GM21526 (cell line): Measurements from ENCODE around the gene CTIF.
"Not testable (repeated sequence)": the region's sequence is repeated elsewhere in the genome, so short reads cannot be mapped to it uniquely, and the experiment has no call there.

ENCODE experiments used
- ATAC-seq: cut with Tn5 transposase; IDR thresholded peaks from one replicate; pipeline ENCODE4 v1.9.1; 2021; ENCODE audit warnings: moderate library complexity; ENCODE audit not compliant: unreplicated experiment, low FRiP score

CTIF gene

DNA sequence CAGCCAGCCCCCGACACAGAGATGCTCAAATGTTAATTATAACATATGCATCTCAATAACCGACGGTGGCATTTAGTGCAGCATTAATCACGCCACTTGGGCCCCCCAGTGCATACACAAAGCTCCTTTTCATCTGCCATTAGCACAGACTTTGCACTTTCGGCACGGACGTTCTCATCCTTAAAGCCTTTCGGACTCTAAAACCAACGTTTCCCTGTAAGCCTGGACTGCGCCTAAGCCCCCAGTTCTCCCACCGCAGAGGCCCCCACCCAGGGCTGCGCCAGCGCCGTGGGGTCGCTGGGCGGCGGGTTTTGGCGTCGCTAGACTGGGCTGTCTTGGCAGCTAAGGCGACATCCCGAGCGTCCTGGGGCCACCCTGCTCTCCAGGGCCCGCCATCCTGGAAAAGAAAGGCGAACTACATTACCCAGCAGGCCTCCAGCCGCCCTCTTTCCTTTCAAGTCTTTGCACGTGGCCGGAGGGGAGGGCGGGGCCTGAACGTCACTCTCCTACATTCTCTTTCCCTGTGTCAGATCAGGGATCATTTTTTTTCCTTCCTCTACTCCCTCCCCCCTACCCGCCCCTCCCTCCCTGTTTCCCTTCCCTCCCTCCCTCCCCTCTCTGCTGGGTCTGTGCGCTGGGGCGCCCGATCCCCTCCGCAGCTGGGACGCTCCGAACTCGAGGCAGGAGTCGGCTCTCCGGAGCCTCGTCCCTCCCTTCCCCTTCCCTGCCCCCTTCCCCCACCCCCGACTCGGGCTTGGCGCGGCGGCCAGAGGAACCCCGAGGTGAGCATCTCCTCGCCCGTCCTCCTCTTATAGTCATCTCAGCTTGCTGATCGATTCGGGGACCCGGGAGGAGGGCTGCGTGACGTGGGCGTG lies at the start of gene CTIF:
Gene CTIF (plus strand): TSS at position 501 of the 875 bp plus-strand sequence. CDS start 80,535 bp downstream, outside the sequence.
- ATAC-seq = peak; percentile 76

DNA sequence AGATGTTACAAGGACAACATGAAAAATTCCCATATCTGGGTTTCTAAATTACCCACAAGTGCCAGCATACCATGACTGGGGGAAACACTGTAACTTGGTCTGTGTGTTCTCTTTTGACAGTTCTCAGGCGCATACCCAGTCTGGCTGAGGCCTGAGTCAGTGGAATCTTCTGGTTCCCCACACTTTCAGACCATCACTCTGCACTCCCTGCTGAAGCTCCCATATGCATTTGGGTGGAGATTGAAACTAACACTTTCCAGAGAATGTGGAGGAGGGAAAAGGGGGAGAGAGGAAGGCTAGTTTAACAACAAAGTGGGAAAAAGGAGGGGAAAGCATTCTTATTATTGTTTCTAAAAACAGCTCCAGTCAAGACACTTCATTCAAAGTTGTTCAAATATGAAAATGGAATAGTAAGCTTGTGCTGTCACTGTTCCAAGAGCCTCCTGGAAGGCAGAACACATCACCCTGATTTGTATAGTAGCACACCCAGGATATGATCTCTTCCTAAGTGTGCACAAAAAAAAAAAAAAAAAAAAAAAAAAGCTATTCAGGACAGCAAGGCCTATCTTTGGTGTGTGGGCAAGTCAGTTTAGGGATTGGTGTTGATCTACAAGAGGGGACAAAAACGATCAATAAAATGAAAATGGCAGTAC lies 48.1 kb upstream of the CTIF start:
- no peak for ATAC-seq

DNA sequence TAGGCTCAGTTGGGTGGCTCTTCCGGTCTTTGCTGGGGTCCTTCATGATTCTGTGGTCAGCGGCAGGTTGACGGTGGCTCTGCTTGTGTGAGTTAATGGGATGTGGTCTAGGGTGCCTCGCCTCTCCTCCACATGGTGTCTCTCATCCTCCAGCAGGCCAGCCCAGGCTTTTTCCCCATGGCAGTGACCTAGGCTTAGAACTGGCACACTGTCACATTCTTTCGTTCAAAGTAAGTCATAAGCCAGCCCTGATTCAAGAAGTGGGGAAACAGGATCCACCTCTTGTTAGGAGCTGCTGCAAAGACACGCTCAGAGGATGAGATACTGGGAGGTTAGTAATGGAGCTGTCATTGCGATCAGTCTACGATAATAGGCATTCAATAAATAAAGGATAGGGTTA lies 46.0 kb upstream of the CTIF start:
- ATAC-seq = no peak

DNA sequence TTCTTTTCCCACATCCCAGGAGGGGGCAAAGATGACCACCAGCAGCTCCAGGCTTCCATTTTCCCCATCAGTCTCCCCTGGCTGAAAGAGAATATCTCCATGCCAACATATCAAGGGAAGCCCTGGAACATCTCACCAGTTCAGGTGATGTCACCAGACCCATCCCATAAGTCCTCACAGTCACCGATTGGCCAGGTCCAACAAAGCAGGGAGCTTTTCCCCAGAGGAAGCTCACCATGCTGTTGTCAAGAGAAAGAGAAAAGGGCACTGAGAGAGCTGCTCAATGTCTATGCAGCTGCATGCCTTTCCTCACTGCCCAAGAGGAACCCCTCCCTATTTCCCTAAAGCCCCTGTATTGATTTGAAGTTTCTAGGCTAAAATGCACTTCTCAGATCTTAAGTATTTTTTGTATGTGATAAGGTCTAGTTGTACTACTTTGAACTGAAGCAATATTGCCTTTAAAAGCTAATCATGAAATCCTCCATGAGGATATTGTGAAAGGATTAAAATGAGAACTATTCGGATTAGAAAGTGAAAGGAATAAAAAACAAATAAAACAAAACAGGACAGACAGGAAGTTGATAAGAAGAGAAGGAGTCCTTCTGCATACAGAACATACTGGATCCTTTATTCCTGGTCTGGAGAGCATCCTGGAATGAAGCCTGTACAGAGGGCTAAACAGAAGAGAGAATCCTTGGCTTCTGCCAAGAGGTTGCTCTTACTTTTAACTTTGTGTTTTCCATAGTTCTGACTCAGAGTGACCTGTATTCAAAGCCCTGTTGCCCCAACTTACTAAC lies 45.2 kb upstream of the CTIF start:
- ATAC-seq = no peak

- no peak for ATAC-seq
These were observed 41.0 kb upstream of the CTIF start for GRCh38 chr18:48497863-48498262.

GRCh38 chr18:48500517-48500916 lies 38.3 kb upstream of the CTIF start:
- no peak for ATAC-seq

- ATAC-seq = no peak
These were observed 35.9 kb upstream of the CTIF start for GRCh38 chr18:48502906-48503305.

GRCh38 chr18:48504819-48505218 lies 34.0 kb upstream of the CTIF start:
- no peak for ATAC-seq

- not testable (repeated sequence) for ATAC-seq
These were observed 31.8 kb upstream of the CTIF start for GRCh38 chr18:48506983-48507568.

DNA sequence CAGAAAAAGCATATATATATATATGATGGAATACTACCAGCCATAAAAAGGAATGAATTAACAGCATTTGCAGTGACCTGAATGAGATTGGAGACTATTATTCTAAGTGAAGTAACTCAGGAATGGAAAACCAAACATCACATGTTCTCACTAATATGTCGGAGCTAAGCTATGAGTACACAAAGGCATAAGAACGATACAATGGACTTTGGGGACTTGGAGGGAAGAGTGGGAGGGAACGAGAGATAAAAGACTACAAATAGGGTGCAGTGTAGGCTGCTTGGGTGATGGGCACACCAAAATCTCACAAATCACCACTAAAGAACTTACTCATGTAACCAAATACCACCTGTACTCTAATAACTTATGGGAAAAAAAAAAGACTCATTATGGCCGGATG lies 26.3 kb upstream of the CTIF start:
- not testable (repeated sequence) for ATAC-seq

GRCh38 chr18:48514786-48515185 lies 24.0 kb upstream of the CTIF start:
- ATAC-seq = no peak

GRCh38 chr18:48517048-48517447 lies 21.8 kb upstream of the CTIF start:
- ATAC-seq = no peak

DNA sequence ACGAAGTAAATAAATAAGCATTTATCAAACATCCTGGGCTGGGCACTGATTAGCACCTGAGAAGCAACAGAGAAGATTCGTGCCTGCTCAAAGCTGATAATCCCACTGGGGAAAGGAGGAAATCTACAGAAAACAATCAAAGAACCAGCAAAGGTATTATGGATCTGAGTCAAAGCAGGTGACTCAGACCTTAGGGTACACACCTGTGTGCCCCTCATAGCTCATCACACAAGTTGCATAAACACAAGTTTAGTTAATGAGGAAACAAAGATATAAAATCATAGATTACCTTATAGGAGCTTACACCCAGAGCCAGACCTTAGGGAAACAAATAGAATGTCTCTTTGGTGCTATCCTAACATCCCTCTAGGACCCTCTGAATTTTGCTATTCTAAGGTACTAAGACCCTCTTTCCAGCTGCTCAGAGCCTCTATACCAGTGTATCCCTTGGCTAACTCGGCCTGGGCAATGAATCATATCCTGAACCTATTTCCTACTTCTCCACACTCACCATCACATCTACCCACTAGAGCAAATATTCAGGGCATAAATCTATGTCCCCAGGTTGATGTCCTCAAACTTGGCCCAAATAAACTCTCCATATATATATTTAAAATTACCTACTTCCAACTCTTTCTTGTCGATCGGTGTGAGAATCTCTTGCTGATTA lies 19.3 kb upstream of the CTIF start:
- no peak for ATAC-seq

DNA sequence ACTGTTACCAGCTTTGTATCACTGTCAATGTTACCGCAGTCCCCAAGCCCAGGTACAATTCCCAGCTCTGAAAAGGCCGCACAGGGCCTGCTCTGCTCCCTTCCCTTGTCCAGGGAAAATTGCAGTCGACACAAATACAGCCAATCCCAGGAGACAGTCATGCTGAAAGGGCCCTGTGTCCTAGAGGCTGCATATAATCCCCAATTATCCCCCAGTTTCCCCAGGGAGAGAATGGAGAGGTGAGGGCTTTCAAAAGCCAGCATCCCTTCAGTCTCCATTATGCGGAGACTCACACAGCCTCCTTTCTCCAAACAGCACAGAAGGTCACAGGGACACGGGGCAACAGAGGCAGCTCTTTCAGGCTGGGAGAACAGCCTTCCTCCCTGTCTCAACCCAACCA lies 17.1 kb upstream of the CTIF start:
- no peak for ATAC-seq

- ATAC-seq = no peak
These were observed 13.2 kb upstream of the CTIF start for GRCh38 chr18:48525671-48526070.

- no peak for ATAC-seq
These were observed 11.4 kb upstream of the CTIF start for GRCh38 chr18:48527461-48527860.

- ATAC-seq = no peak
These were observed 10.0 kb upstream of the CTIF start for GRCh38 chr18:48528861-48529260.

- ATAC-seq = no peak
These were observed 9.0 kb upstream of the CTIF start for GRCh38 chr18:48529796-48530195.

- ATAC-seq = no peak
These were observed 8.3 kb upstream of the CTIF start for GRCh38 chr18:48530399-48531081.

GRCh38 chr18:48531082-48531403 lies 7.8 kb upstream of the CTIF start:
- no peak for ATAC-seq
